Measurements from ENCODE around the gene KLHL3. TPM values are rescaled to one million over a fixed set of nuclear protein-coding genes. Genes with fewer than 3 reads are reported as not detected.

The KLHL3 gene
- total RNA-seq, 1 experiment from 2014 or later = 3.5 TPM

- POLR2A ChIA-PET = no interaction called here
- CTCF ChIA-PET = interaction anchor here (1.1 kb wide), 1 partner anchor 167 kb away, joined by 3 read pairs; no protein-coding TSS in a partner anchor
- H3K36me3 ChIP-seq (ENCODE audit: control insufficient read depth, insufficient read depth, low read length) = no peaks in the 10 kb centered on the region
- BruUV-seq (replicated peaks) = no TSS peak
- Mint-ChIP-seq H3K9me3 (ENCODE audit: unreplicated experiment) (no peaks in the 10 kb centered on the region), H3K4me1 (ENCODE audit: low read depth, unreplicated experiment) (no peaks in the 10 kb centered on the region), H3K36me3 (ENCODE audit: insufficient read depth, unreplicated experiment) (no peaks in the 10 kb centered on the region), H3K27me3 (ENCODE audit: insufficient read depth, unreplicated experiment) (peaks cover 24% of the 10 kb centered on the region), H3K27ac (ENCODE audit: unreplicated experiment) (no peak overlapping the region), H3K4me3 (ENCODE audit: unreplicated experiment) (no peak overlapping the region)
- H3K4me3 ChIP-seq (ENCODE audit: low read depth, low read length) = no peak overlapping the region
- DNase-seq = no peak
- H3K27me3 ChIP-seq (replicated peaks; ENCODE audit: control insufficient read depth, insufficient read depth, low read length) = peaks cover 1% of the 10 kb centered on the region; the same call in 1 of the 2 replicates
- no peak for TF ChIP-seq CTCF (IDR thresholded peaks at IDR 0.05; ENCODE audit: insufficient read depth in 1 of 2, low read depth in 1 of 2, low read length in 1 of 2, severe bottlenecking in 1 of 2, unreplicated experiment in 1 of 2)
- no peaks in the 10 kb centered on the region for H3K4me1 ChIP-seq
- intact Hi-C loops (cut with micrococcal nuclease; ENCODE audit: unreplicated experiment) = no loop called here
- H3K9me3 ChIP-seq = no peaks in the 10 kb centered on the region
These were observed 124.0 kb downstream of the KLHL3 start for GRCh38 chr5:137611794-137612435.

- peaks cover 25% of the 10 kb centered on the region for H3K27me3 Mint-ChIP-seq (ENCODE audit: insufficient read depth, unreplicated experiment)
- DNase-seq = no peak
- no peaks in the 10 kb centered on the region for H3K4me1 Mint-ChIP-seq (ENCODE audit: low read depth, unreplicated experiment)
- H3K36me3 ChIP-seq (ENCODE audit: control insufficient read depth, insufficient read depth, low read length) = no peaks in the 10 kb centered on the region
- no peaks in the 10 kb centered on the region for H3K4me1 ChIP-seq
- H3K4me3 Mint-ChIP-seq (ENCODE audit: unreplicated experiment) = no peak overlapping the region
- CTCF ChIA-PET = interaction anchor here (1.1 kb wide), 1 partner anchor 168 kb away, joined by 3 read pairs; no protein-coding TSS in a partner anchor
- H3K27me3 ChIP-seq (replicated peaks; ENCODE audit: control insufficient read depth, insufficient read depth, low read length) = peaks cover 1% of the 10 kb centered on the region; the same call in 1 of the 2 replicates
- BruUV-seq (replicated peaks) = no TSS peak
- no peaks in the 10 kb centered on the region for H3K9me3 Mint-ChIP-seq (ENCODE audit: unreplicated experiment)
- intact Hi-C loops (cut with micrococcal nuclease; ENCODE audit: unreplicated experiment) = no loop called here
- H3K27ac Mint-ChIP-seq (ENCODE audit: unreplicated experiment) = no peak overlapping the region
- POLR2A ChIA-PET = no interaction called here
- no peaks in the 10 kb centered on the region for H3K9me3 ChIP-seq
- no peaks in the 10 kb centered on the region for H3K36me3 Mint-ChIP-seq (ENCODE audit: insufficient read depth, unreplicated experiment)
- TF ChIP-seq CTCF (IDR thresholded peaks at IDR 0.05; ENCODE audit: insufficient read depth in 1 of 2, low read depth in 1 of 2, low read length in 1 of 2, severe bottlenecking in 1 of 2, unreplicated experiment in 1 of 2) = no peak
- H3K4me3 ChIP-seq (ENCODE audit: low read depth, low read length) = no peak overlapping the region
These were observed 124.8 kb downstream of the KLHL3 start for GRCh38 chr5:137611011-137611580.

GRCh38 chr5:137610598-137610997, 125.3 kb downstream of the KLHL3 start:
- peaks cover 1% of the 10 kb centered on the region; the same call in 1 of the 2 replicates for H3K27me3 ChIP-seq (replicated peaks; ENCODE audit: control insufficient read depth, insufficient read depth, low read length)
- ChIA-PET CTCF (no interaction called here), POLR2A (no interaction called here)
- H3K4me1 ChIP-seq = no peaks in the 10 kb centered on the region
- no peaks in the 10 kb centered on the region for H3K9me3 ChIP-seq
- peaks cover 29% of the 10 kb centered on the region for H3K27me3 Mint-ChIP-seq (ENCODE audit: insufficient read depth, unreplicated experiment)
- no peaks in the 10 kb centered on the region for H3K36me3 Mint-ChIP-seq (ENCODE audit: insufficient read depth, unreplicated experiment)
- BruUV-seq (replicated peaks) = no TSS peak
- H3K4me3 ChIP-seq (ENCODE audit: low read depth, low read length) = no peak overlapping the region
- no peak for TF ChIP-seq CTCF (IDR thresholded peaks at IDR 0.05; ENCODE audit: insufficient read depth in 1 of 2, low read depth in 1 of 2, low read length in 1 of 2, severe bottlenecking in 1 of 2, unreplicated experiment in 1 of 2)
- no peaks in the 10 kb centered on the region for H3K9me3 Mint-ChIP-seq (ENCODE audit: unreplicated experiment)
- H3K36me3 ChIP-seq (ENCODE audit: control insufficient read depth, insufficient read depth, low read length) = no peaks in the 10 kb centered on the region
- no peak overlapping the region for H3K4me3 Mint-ChIP-seq (ENCODE audit: unreplicated experiment)
- no peaks in the 10 kb centered on the region for H3K4me1 Mint-ChIP-seq (ENCODE audit: low read depth, unreplicated experiment)
- H3K27ac Mint-ChIP-seq (ENCODE audit: unreplicated experiment) = no peak overlapping the region
- intact Hi-C loops (cut with micrococcal nuclease; ENCODE audit: unreplicated experiment) = no loop called here
- no peak for DNase-seq

Measured in Caco-2 (cell line).